OCI-LY7 (cell line): ENCODE results near the gene MYCN.

ENCODE experiments used
- EZH2phosphoT487 ChIP-seq: fragments of 200-600 bp; sonication (generic); IDR thresholded peaks from 2 replicates; pipeline ENCODE4 v1.6.1; 2018; ENCODE audit warnings: low read depth, borderline replicate concordance, mild to moderate bottlenecking, mixed run types, antibody characterized with exemption, low read length, moderate library complexity, mixed read lengths
- TF ChIP-seq, protein P1 (sequence below): fragments of 200-600 bp; sonication (generic); conservative IDR thresholded peaks from 2 replicates; pipeline ENCODE4 v1.5.1; 2014; ENCODE audit warnings: mild to moderate bottlenecking, antibody characterized with exemption, low read length, moderate library complexity, mixed read lengths

DNA sequence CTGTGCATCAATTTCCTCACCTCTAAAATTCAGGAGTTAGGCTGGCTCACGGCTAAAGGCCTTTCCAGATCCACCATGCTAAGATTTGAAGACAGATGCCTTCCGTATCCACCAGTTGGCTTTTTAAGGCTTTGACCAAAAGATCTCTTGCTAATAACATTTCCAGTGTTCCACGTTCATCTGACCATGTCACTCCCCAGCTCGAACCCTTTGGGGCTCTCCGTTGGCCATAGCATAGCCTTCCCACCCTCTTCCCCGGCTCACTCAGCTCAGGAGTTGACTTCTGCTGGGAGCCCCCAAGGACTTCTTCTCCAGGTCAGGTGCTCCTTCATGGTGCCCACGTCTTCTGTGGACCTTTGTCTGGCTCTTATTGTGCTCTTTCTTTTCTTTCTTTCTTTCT, 53.3 kb downstream of the MYCN start:
- TF ChIP-seq, protein P1, sequence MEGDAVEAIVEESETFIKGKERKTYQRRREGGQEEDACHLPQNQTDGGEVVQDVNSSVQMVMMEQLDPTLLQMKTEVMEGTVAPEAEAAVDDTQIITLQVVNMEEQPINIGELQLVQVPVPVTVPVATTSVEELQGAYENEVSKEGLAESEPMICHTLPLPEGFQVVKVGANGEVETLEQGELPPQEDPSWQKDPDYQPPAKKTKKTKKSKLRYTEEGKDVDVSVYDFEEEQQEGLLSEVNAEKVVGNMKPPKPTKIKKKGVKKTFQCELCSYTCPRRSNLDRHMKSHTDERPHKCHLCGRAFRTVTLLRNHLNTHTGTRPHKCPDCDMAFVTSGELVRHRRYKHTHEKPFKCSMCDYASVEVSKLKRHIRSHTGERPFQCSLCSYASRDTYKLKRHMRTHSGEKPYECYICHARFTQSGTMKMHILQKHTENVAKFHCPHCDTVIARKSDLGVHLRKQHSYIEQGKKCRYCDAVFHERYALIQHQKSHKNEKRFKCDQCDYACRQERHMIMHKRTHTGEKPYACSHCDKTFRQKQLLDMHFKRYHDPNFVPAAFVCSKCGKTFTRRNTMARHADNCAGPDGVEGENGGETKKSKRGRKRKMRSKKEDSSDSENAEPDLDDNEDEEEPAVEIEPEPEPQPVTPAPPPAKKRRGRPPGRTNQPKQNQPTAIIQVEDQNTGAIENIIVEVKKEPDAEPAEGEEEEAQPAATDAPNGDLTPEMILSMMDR = no peak
- no peak for TF ChIP-seq EZH2phosphoT487
